H1 (cell line): ENCODE measurements around the gene BRD8. TPM values are rescaled to one million over a fixed set of nuclear protein-coding genes. Genes with fewer than 3 reads are reported as not detected.

Experiments
- YY1 ChIP-seq: IDR thresholded peaks from 2 replicates; pipeline ENCODE4 v1.6.1; 2011; ENCODE audit warnings: low read depth, mild to moderate bottlenecking, low read length
- polyA plus RNA-seq, 7 experiments: library from polyadenylated mRNA; depleted of rRNA in 3 of 7; stranded (reverse) in 5 of 7; unstranded in 2 of 7; fragments of >200 nt in 5 of 7; fragments of 200-250 nt in 2 of 7; gene quantifications; 1 replicate in 5 of 7; 2 replicates in 1 of 7; 4 replicates in 1 of 7; pipeline versions ENCODE4 v1.2.1 to v1.2.3, GENCODE V29; 2011 to 2013; ENCODE audit warnings: missing spikeins in 2 of 7, mixed read lengths in 2 of 7
- total RNA-seq: library from RNA; stranded (reverse); fragmentation: NEBNext Ultra II Directional; extraction: Animal tissue kit (Norgen Biotek cat#: 25700); gene quantifications from 2 replicates; pipeline ENCODE4 v1.2.1, GENCODE V29; 2021

Gene BRD8
- total and polyA plus RNA-seq, 2 of the 8 experiments (the other 6 are each of a cell fraction or from before 2014, with no cell fraction given): 37.8 to 75.8 TPM

GRCh38 chr5:138170299-138170698 lies 8.1 kb downstream of the BRD8 start (continued):
- TF ChIP-seq YY1: no peak
- TF ChIP-seq, all 59 proteins: peak for 0
